HG03060 (cell line): ENCODE results near the gene SPRY4.
"Not testable (repeated sequence)": the region's sequence is repeated elsewhere in the genome, so short reads cannot be mapped to it uniquely, and the experiment has no call there.

Experiments used
- ATAC-seq: cut with Tn5 transposase; IDR thresholded peaks from one replicate; pipeline ENCODE4 v1.9.1; 2021; ENCODE audit warnings: low read depth, moderate number of reproducible peaks; ENCODE audit not compliant: unreplicated experiment

Gene SPRY4

GRCh38 chr5:142339781-142340180 lies 15.0 kb upstream of the SPRY4 start:
- no peak for ATAC-seq

- no peak for ATAC-seq
Measured at GRCh38 chr5:142334538-142334937, 9.7 kb upstream of the SPRY4 start.

- ATAC-seq, result not testable (repeated sequence)
Measured at GRCh38 chr5:142333749-142334148, 8.9 kb upstream of the SPRY4 start.

GRCh38 chr5:142330444-142330843 lies 5.6 kb upstream of the SPRY4 start:
- ATAC-seq, result no peak

- no peak for ATAC-seq
Measured at GRCh38 chr5:142330026-142330425, 5.2 kb upstream of the SPRY4 start.

GRCh38 chr5:142327111-142327842 lies 2.5 kb upstream of the SPRY4 start:
- ATAC-seq, result no peak

- no peak for ATAC-seq
Measured at GRCh38 chr5:142326480-142326938, 1.7 kb upstream of the SPRY4 start.

GRCh38 chr5:142325725-142326479 lies 1.1 kb upstream of the SPRY4 start:
- ATAC-seq, result no peak

- peak; percentile 32 for ATAC-seq
Measured at GRCh38 chr5:142324136-142324870, 518 bp downstream of the SPRY4 start.

- no peak for ATAC-seq
Measured at GRCh38 chr5:142323480-142324135, 1.2 kb downstream of the SPRY4 start.

- ATAC-seq, result no peak
Measured at GRCh38 chr5:142322747-142323479, 1.9 kb downstream of the SPRY4 start.

GRCh38 chr5:142322403-142322746 lies 2.4 kb downstream of the SPRY4 start:
- no peak for ATAC-seq

- ATAC-seq, result no peak
Measured at GRCh38 chr5:142320851-142321560, 3.8 kb downstream of the SPRY4 start.

GRCh38 chr5:142320430-142320738 lies 4.4 kb downstream of the SPRY4 start:
- no peak for ATAC-seq

GRCh38 chr5:142319560-142320429 lies 5.0 kb downstream of the SPRY4 start:
- no peak for ATAC-seq

- no peak for ATAC-seq
Measured at GRCh38 chr5:142319105-142319504, 5.7 kb downstream of the SPRY4 start.

- ATAC-seq, result no peak
Measured at GRCh38 chr5:142317753-142318152, 7.1 kb downstream of the SPRY4 start.

- ATAC-seq, result no peak
Measured at GRCh38 chr5:142317173-142317572, 7.6 kb downstream of the SPRY4 start.

- ATAC-seq, result no peak
Measured at GRCh38 chr5:142316681-142317080, 8.1 kb downstream of the SPRY4 start.
